Neural cell (in vitro differentiated cells): ENCODE measurements around the gene ATP11B. TPM values are rescaled to one million over a fixed set of nuclear protein-coding genes. Genes with fewer than 3 reads are reported as not detected.

Experiments
- H2AFZ ChIP-seq: fragments of 200-600, 300-800 bp; sonication (generic), shearing (Covaris generic); 2 replicates; pipeline ENCODE4 v1.6.0; 2014; ENCODE audit warnings: low read depth, mild to moderate bottlenecking, antibody characterized with exemption, low read length, moderate library complexity
- H3F3A ChIP-seq: fragments of 200-600 bp; shearing (Covaris generic); 2 replicates; pipeline ENCODE4 v1.6.1; 2016; ENCODE audit warnings: mild to moderate bottlenecking, moderate library complexity, mixed read lengths, antibody characterized with exemption, low read length; ENCODE audit not compliant: insufficient read depth, poor library complexity, severe bottlenecking
- H3K27ac ChIP-seq: fragments of 200-600, 300-800 bp; sonication (generic), shearing (Covaris generic); 2 replicates; pipeline ENCODE4 v1.5.1; 2014; ENCODE audit warnings: mild to moderate bottlenecking, low read length, moderate library complexity
- H3K27me3 ChIP-seq: fragments of 300-800, 200-600 bp; sonication (generic), shearing (Covaris generic); 2 replicates; pipeline ENCODE4 v1.6.0; 2014; ENCODE audit warnings: mild to moderate bottlenecking, low read depth, low read length, moderate library complexity; ENCODE audit not compliant: insufficient read depth
- H3K36me3 ChIP-seq: fragments of 300-800, 200-600 bp; sonication (generic), shearing (Covaris generic); 2 replicates; pipeline ENCODE4 v1.5.1; 2014; ENCODE audit warnings: mild to moderate bottlenecking, antibody characterized with exemption, low read length, moderate library complexity; ENCODE audit not compliant: insufficient read depth
- H3K4me2 ChIP-seq: fragments of 300-800, 200-600 bp; sonication (generic), shearing (Covaris generic); 2 replicates; pipeline ENCODE4 v1.6.0; 2014; ENCODE audit warnings: mild to moderate bottlenecking, low read length
- H3K4me3 ChIP-seq: fragments of 300-800, 200-600 bp; sonication (generic), shearing (Covaris generic); 2 replicates; pipeline ENCODE4 v1.5.1; 2014; ENCODE audit warnings: mild to moderate bottlenecking, low read length, moderate library complexity
- H3K79me2 ChIP-seq: fragments of 200-600 bp; shearing (Covaris generic); replicated peaks from 2 replicates; pipeline ENCODE4 v1.6.0; 2014; ENCODE audit warnings: mild to moderate bottlenecking, low read length, moderate library complexity; ENCODE audit not compliant: insufficient read depth
- H3K9ac ChIP-seq: fragments of 300-800, 200-600 bp; sonication (generic), shearing (Covaris generic); 2 replicates; pipeline ENCODE4 v1.6.1; 2016; ENCODE audit warnings: mild to moderate bottlenecking, low read length, mixed read lengths
- H3K9me2 ChIP-seq: fragments of 200-600 bp; shearing (Covaris generic); 2 replicates; pipeline ENCODE4 v1.6.1; 2016; ENCODE audit warnings: mild to moderate bottlenecking, low read length, mixed read lengths; ENCODE audit not compliant: insufficient read depth
- H3K9me3 ChIP-seq: fragments of 200-600, 300-800 bp; sonication (generic), shearing (Covaris generic); 2 replicates; pipeline ENCODE4 v1.6.1; 2016; ENCODE audit warnings: mild to moderate bottlenecking, mixed run types, low read length, moderate library complexity, mixed read lengths
- H4K20me1 ChIP-seq: fragments of 200-600 bp; shearing (Covaris generic); 2 replicates; pipeline ENCODE4 v1.6.1; 2016; ENCODE audit warnings: mild to moderate bottlenecking, mixed run types; ENCODE audit not compliant: insufficient read depth
- CTCF ChIP-seq: fragments of 450-650 bp; IDR thresholded peaks from 2 replicates; pipeline ENCODE4 v1.5.1; 2014; ENCODE audit warnings: antibody characterized with exemption, mild to moderate bottlenecking, moderate library complexity; ENCODE audit not compliant: poor library complexity, severe bottlenecking
- EP300 ChIP-seq: fragments of 450-650 bp; conservative IDR thresholded peaks from 2 replicates; pipeline ENCODE4 v1.6.1; 2014; ENCODE audit warnings: antibody characterized with exemption, mild to moderate bottlenecking, moderate library complexity; ENCODE audit not compliant: poor library complexity, severe bottlenecking
- EZH2 ChIP-seq: fragments of 200-600, 300-800 bp; shearing (Covaris generic), sonication (generic); IDR thresholded peaks from 2 replicates; pipeline ENCODE4 v1.6.1; 2014; ENCODE audit warnings: antibody characterized with exemption, low read length, borderline replicate concordance, mild to moderate bottlenecking; ENCODE audit not compliant: insufficient read depth, poor library complexity, severe bottlenecking
- MXI1 ChIP-seq: fragments of 450-650 bp; conservative IDR thresholded peaks from 2 replicates; pipeline ENCODE4 v1.6.1; 2014; ENCODE audit warnings: antibody characterized with exemption, mild to moderate bottlenecking; ENCODE audit not compliant: poor library complexity, severe bottlenecking
- POLR2AphosphoS5 ChIP-seq: IDR thresholded peaks from 2 replicates; pipeline ENCODE4 v1.6.1; 2012
- RAD21 ChIP-seq: fragments of 450-650 bp; conservative IDR thresholded peaks from 2 replicates; pipeline ENCODE4 v1.6.1; 2014; ENCODE audit warnings: antibody characterized with exemption, mild to moderate bottlenecking, moderate library complexity
- REST ChIP-seq: IDR thresholded peaks from 2 replicates; pipeline ENCODE4 v1.6.1; 2012; ENCODE audit warnings: borderline replicate concordance
- SMC3 ChIP-seq: fragments of 450-650 bp; conservative IDR thresholded peaks from 2 replicates; pipeline ENCODE4 v1.6.1; 2014; ENCODE audit warnings: antibody characterized with exemption, mild to moderate bottlenecking, moderate library complexity; ENCODE audit not compliant: poor library complexity
- TAF1 ChIP-seq: IDR thresholded peaks from 2 replicates; pipeline ENCODE4 v1.6.1; 2012; ENCODE audit warnings: low read depth
- polyA plus RNA-seq: library from polyadenylated mRNA; depleted of rRNA; stranded (reverse); fragments of >200 nt; gene quantifications from 2 replicates; pipeline ENCODE4 v1.2.3, GENCODE V29; 2014

The ATP11B gene
- polyA plus RNA-seq, 1 donor from 2014 or later: 31.2 TPM

DNA sequence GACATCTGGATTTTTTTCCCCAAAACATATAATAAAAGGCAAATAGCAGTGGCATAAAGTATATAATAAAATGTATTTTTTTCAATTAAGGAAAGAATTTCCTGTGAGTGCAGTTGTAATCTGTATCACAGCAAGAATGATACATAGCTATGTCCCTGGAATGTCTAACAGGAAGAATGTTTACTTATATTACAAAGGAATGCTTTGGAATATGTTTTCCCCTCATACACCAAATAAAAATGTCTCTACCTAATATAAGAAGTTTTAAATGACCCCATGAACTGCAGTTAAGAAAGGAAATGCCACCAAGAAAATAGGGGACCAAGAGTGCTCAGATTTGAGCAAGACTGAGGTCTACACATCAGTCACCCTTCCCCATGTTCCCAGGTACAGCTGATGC lies 38.0 kb upstream of the ATP11B start:
- Histone ChIP-seq H3K9ac (no peak overlapping the region), H3K9me3 (no peaks in the 10 kb centered on the region), H3K4me3 (no peak overlapping the region), H3K27ac (no peak overlapping the region), H3K9me2 (no peaks in the 10 kb centered on the region), H3K79me2 (no peaks in the 10 kb centered on the region), H3F3A (no peaks in the 10 kb centered on the region), H3K4me2 (no peak overlapping the region), H2AFZ (no peak overlapping the region), H3K36me3 (no peaks in the 10 kb centered on the region), H4K20me1 (no peaks in the 10 kb centered on the region), H3K27me3 (no peaks in the 10 kb centered on the region)
- TF ChIP-seq RAD21 (no peak), TAF1 (no peak), REST (no peak), POLR2AphosphoS5 (no peak), EZH2 (no peak), EP300 (no peak), CTCF (no peak), MXI1 (no peak), SMC3 (no peak)

DNA sequence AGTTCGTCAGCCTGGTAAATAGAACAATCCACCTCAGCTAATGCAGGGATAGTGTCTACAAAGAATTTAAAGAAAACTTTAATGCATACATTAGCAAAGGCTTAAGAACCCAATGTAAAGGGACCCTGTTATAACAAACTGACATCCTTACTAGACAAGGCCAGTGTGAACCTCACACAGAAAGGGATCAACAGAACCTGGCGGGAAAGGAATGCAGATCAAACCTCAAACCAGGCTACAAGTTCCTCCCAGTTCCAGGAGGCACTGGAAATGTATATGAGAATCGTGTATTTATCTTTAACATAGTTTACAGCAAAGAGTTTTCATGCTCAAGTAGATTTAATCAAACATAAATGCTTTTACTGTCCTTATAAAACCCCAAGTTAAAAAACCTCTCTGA lies 37.6 kb upstream of the ATP11B start:
- no peak overlapping the region for H3K4me3 ChIP-seq
- no peaks in the 10 kb centered on the region for H4K20me1 ChIP-seq
- no peak overlapping the region for H3K4me2 ChIP-seq
- no peaks in the 10 kb centered on the region for H3K36me3 ChIP-seq
- H3K27ac ChIP-seq: no peak overlapping the region
- no peaks in the 10 kb centered on the region for H3K9me3 ChIP-seq
- no peak overlapping the region for H2AFZ ChIP-seq
- H3K27me3 ChIP-seq: no peaks in the 10 kb centered on the region
- H3F3A ChIP-seq: no peaks in the 10 kb centered on the region
- no peak for TF ChIP-seq EP300
- no peak for TF ChIP-seq REST
- TF ChIP-seq TAF1: no peak
- no peak for TF ChIP-seq RAD21
- H3K9ac ChIP-seq: no peak overlapping the region
- no peaks in the 10 kb centered on the region for H3K9me2 ChIP-seq
- no peaks in the 10 kb centered on the region for H3K79me2 ChIP-seq
